K562 (cell line): ENCODE results near the gene TOM1L2. TPM values are rescaled to one million over a fixed set of nuclear protein-coding genes. Genes with fewer than 3 reads are reported as not detected.

Experiments
- ATAC-seq: fragments of 200-7000 bp; cut with Tn5 transposase; 3 replicates; pipeline ENCODE4 v1.9.1; 2020; ENCODE audit warnings: moderate library complexity
- BruUV-seq: library from RNA; stranded (reverse); fragments of 400-500 nt; replicated peaks from 2 replicates; lab custom pipeline; 2021; lab: Mats Ljungman, UMichigan
- CTCF ChIA-PET: fragments of 300-600 bp; formaldehyde crosslinking; extraction: SDS; loops from one replicate; lab custom pipeline; 2021; ENCODE audit warnings: low intra/inter-chr PET ratio; lab: Yijun Ruan, JAX
- POLR2A ChIA-PET: fragments of 300-600, 350-650 bp; sonication (Branson Sonifier 250); formaldehyde crosslinking; extraction: SDS; loops from one replicate; lab custom pipeline; 2021; ENCODE audit warnings: antibody characterized with exemption, inconsistent platforms; lab: Yijun Ruan, JAX
- DNase-seq, 4 experiments: peaks; one replicate each; pipeline versions ENCODE4 v3.0.0 to v3.0.0-alpha.2; 2011 to 2018; ENCODE audit warnings: low spot score in 3 of 4, mixed read lengths in 3 of 4; ENCODE audit errors: extremely low read depth in 1 of 4
- FAIRE-seq: peaks from 2 replicates; lab custom pipeline; 2011; peaks lifted over from hg19 to GRCh38; lab: Jason Lieb, UNC
- H2AFZ ChIP-seq: 2 replicates; pipeline ENCODE4 v1.6.0; 2011; ENCODE audit warnings: low read depth, low read length, control low read depth, inconsistent platforms
- H3K27ac ChIP-seq: fragments of 200-600 bp; 3 replicates; pipeline ENCODE4 v1.8.0; 2011; ENCODE audit warnings: low read depth, mild to moderate bottlenecking, control low read depth, inconsistent platforms, low read length, moderate library complexity, mixed read lengths; ENCODE audit errors: extremely low read depth
- H3K27me3 ChIP-seq, 2 experiments: fragments of 300-600 bp in 1 of 2; 2 replicates in 1 of 2; 3 replicates in 1 of 2; pipeline versions ENCODE4 v1.6.0 to v1.8.0; 2011; ENCODE audit warnings: inconsistent platforms in 2 of 2, low read length in 2 of 2, mild to moderate bottlenecking in 1 of 2, mixed read lengths in 1 of 2, moderate library complexity in 1 of 2; ENCODE audit not compliant: control insufficient read depth in 2 of 2, insufficient read depth in 2 of 2
- H3K36me3 ChIP-seq: fragments of 300-600 bp; 3 replicates; pipeline ENCODE4 v1.8.0; 2011; ENCODE audit warnings: mild to moderate bottlenecking, low read length, inconsistent platforms; ENCODE audit not compliant: control insufficient read depth, insufficient read depth
- H3K4me1 ChIP-seq, 2 experiments: fragments of 200-600 bp in 1 of 2; replicated peaks in 1 of 2; 2 replicates in 1 of 2; 3 replicates in 1 of 2; pipeline versions ENCODE4 v1.5.1 to v1.8.0; 2011; ENCODE audit warnings: inconsistent platforms in 2 of 2, low read length in 2 of 2, mild to moderate bottlenecking in 1 of 2, mixed read lengths in 1 of 2, moderate library complexity in 1 of 2; ENCODE audit not compliant: control insufficient read depth in 2 of 2, insufficient read depth in 2 of 2
- H3K4me2 ChIP-seq: 2 replicates; pipeline ENCODE4 v1.6.1; 2011; ENCODE audit warnings: low read length, control low read depth, inconsistent platforms, mixed read lengths; ENCODE audit not compliant: insufficient read depth
- H3K4me3 ChIP-seq: fragments of 200-600 bp; sonication (generic), shearing (Covaris generic); 2 replicates; pipeline ENCODE4 v1.5.1; 2016; ENCODE audit warnings: control low read depth, inconsistent platforms
- H3K79me2 ChIP-seq: fragments of 200-600 bp; 3 replicates; pipeline ENCODE4 v1.8.0; 2011; ENCODE audit warnings: low read length, inconsistent platforms; ENCODE audit not compliant: control insufficient read depth, insufficient read depth
- H3K9ac ChIP-seq, 2 experiments: 2 replicates each; pipeline versions ENCODE4 v1.6.0 to v1.6.1; 2011; ENCODE audit warnings: low read depth in 2 of 2, low read length in 2 of 2, control low read depth in 1 of 2, inconsistent platforms in 1 of 2, mild to moderate bottlenecking in 1 of 2, mixed read lengths in 1 of 2; ENCODE audit not compliant: insufficient read depth in 1 of 2
- H3K9me1 ChIP-seq: one replicate; pipeline ENCODE4 v1.6.0; 2011; ENCODE audit warnings: inconsistent platforms, mild to moderate bottlenecking, low read length, moderate library complexity; ENCODE audit not compliant: control insufficient read depth, insufficient read depth
- H3K9me3 ChIP-seq: replicated peaks from 2 replicates; pipeline ENCODE4 v1.5.1; 2011; ENCODE audit warnings: low read depth, low read length, inconsistent platforms; ENCODE audit not compliant: control insufficient read depth, insufficient read depth
- H4K20me1 ChIP-seq: replicated peaks from 2 replicates; pipeline ENCODE4 v1.6.1; 2011; ENCODE audit warnings: low read length, inconsistent platforms, mixed read lengths; ENCODE audit not compliant: control insufficient read depth, insufficient read depth
- ATF3 ChIP-seq, 2 experiments: fragments of 450-650 bp in 1 of 2; sonication (generic) in 1 of 2; formaldehyde crosslinking in 1 of 2; IDR thresholded peaks in 1 of 2; conservative IDR thresholded peaks in 1 of 2; 2 replicates each; pipeline versions ENCODE4 v1.6.1 to v1.8.1; 2016 to 2023; ENCODE audit warnings: mild to moderate bottlenecking in 2 of 2, moderate library complexity in 2 of 2, inconsistent platforms in 1 of 2, missing genetic modification reagents in 1 of 2
- CTCF ChIP-seq, 3 experiments: IDR thresholded peaks in 2 of 3; conservative IDR thresholded peaks in 1 of 3; 2 replicates each; pipeline ENCODE4 v1.5.1; 2011 to 2012; ENCODE audit warnings: low read length in 3 of 3, mild to moderate bottlenecking in 3 of 3, control low read depth in 2 of 3, improper control_type of control experiment in 1 of 3, inconsistent platforms in 1 of 3, low read depth in 1 of 3, mixed read lengths in 1 of 3, moderate library complexity in 1 of 3; ENCODE audit not compliant: insufficient read depth in 2 of 3
- E2F3 ChIP-seq: fragments of 250-450 bp; sonication (Bioruptor Pico); IDR thresholded peaks from 2 replicates; pipeline ENCODE4 v1.4.0; 2020; ENCODE audit warnings: mild to moderate bottlenecking
- ESRRA ChIP-seq: fragments of 450-650 bp; IDR thresholded peaks from 2 replicates; pipeline ENCODE4 v1.6.1; 2014; ENCODE audit warnings: low read depth, mild to moderate bottlenecking, moderate library complexity, borderline replicate concordance
- MCM3 ChIP-seq: fragments of 450-650 bp; IDR thresholded peaks from 2 replicates; pipeline ENCODE4 v1.6.1; 2016
- NCOA6 ChIP-seq: fragments of 450-650 bp; IDR thresholded peaks from 2 replicates; pipeline ENCODE4 v1.6.1; 2017; ENCODE audit warnings: mild to moderate bottlenecking
- NEUROD1 ChIP-seq: fragments of 150-350 bp; IDR thresholded peaks from 2 replicates; pipeline ENCODE4 v1.6.1; 2014; ENCODE audit warnings: borderline replicate concordance, low read length, low read depth; ENCODE audit not compliant: partially characterized antibody
- SIX5 ChIP-seq, 2 experiments: IDR thresholded peaks; 2 replicates each; pipeline ENCODE4 v1.6.1; 2011; ENCODE audit warnings: low read length in 2 of 2, borderline replicate concordance in 1 of 2, low read depth in 1 of 2, mild to moderate bottlenecking in 1 of 2, moderate library complexity in 1 of 2; ENCODE audit not compliant: insufficient read depth in 1 of 2
- SMAD2 ChIP-seq: fragments of 150-350 bp; IDR thresholded peaks from 2 replicates; pipeline ENCODE4 v1.6.1; 2014; ENCODE audit warnings: low read depth, mild to moderate bottlenecking, low read length
- ZBTB17 ChIP-seq: fragments of 450-650 bp; formaldehyde crosslinking; IDR thresholded peaks from 2 replicates; pipeline ENCODE4 v1.4.0; 2020; ENCODE audit warnings: mild to moderate bottlenecking
- ZNF395 ChIP-seq: fragments of 200-800 bp; sonication (Bioruptor generic); IDR thresholded peaks from 2 replicates; pipeline ENCODE4 v1.6.1; 2017; ENCODE audit warnings: missing genetic modification characterization, missing compliant biosample characterization
- ZNF785 ChIP-seq: fragments of 250-450 bp; sonication (Bioruptor Pico); IDR thresholded peaks from 2 replicates; pipeline ENCODE4 v1.4.0; 2020; ENCODE audit warnings: mild to moderate bottlenecking
- WGBS: fragments of 100-300 bp; shearing (Covaris generic); methylation state at CpG from one replicate; pipeline ENCODE4 v1.1.6; 2016; ENCODE audit warnings: low coverage, mixed read lengths; ENCODE audit not compliant: insufficient coverage; ENCODE audit errors: missing lambda C conversion rate; 5-methylcytosine and 5-hydroxymethylcytosine counted together
- in situ Hi-C: fragments of 300-500 bp; cut with MboI; formaldehyde crosslinking; loops from 4 replicates; pipeline ENCODE4 v1.15.0; 2018; ENCODE audit warnings: inconsistent platforms, mixed read lengths
- intact Hi-C: fragments of 100-400 bp; cut with micrococcal nuclease; formaldehyde crosslinking; loops from 2 replicates; pipeline ENCODE4 v1.14.2; 2022
- polyA plus RNA-seq, 8 experiments: library from polyadenylated mRNA; depleted of rRNA in 4 of 8; stranded (reverse) in 5 of 8; unstranded in 3 of 8; fragments of >200 nt; fragmentation: Nextera tagmentation in 2 of 8; fragmentation: Illumina TruSeq in 1 of 8; extraction: Ambion mirVana in 2 of 8; extraction: Trizol in 1 of 8; gene quantifications; 2 replicates each; pipeline versions ENCODE4 v1.2.1 to v1.2.3, GENCODE V29; 2011 to 2014; ENCODE audit warnings: inconsistent platforms in 1 of 8, missing spikeins in 1 of 8
- total RNA-seq, 7 experiments: library from RNA; depleted of rRNA in 6 of 7; stranded (reverse); fragments of >200 nt in 6 of 7; fragmentation: Illumina TruSeq in 2 of 7; extraction: Trizol in 2 of 7; gene quantifications; 2 replicates each; pipeline versions ENCODE4 v1.2.1 to v1.2.3, GENCODE V29; 2011 to 2021; ENCODE audit warnings: low replicate concordance in 1 of 7

The TOM1L2 gene
- total and polyA plus RNA-seq, 9 of the 15 experiments (the other 6 are each of a cell fraction or from before 2014, with no cell fraction given) = 0.07 to 6.0 (median 2.5) TPM

- in situ Hi-C loops = no loop called here
- TF ChIP-seq ZNF785 (CRISPR knock-in tag) (no peak), ATF3 (IDR thresholded peaks at IDR 0.05) (no peak), ATF3 (CRISPR knock-in tag; conservative IDR thresholded peaks at IDR 0.05) (no peak), SMAD2 (no peak), MCM3 (no peak), SIX5 (IDR thresholded peaks at IDR 0.05; ENCODE audit: borderline replicate concordance in 1 of 2, insufficient read depth in 1 of 2, low read depth in 1 of 2, low read length in 2 of 2) (no peak), ESRRA (no peak), NEUROD1 (no peak), ZBTB17 (CRISPR knock-in tag) (no peak), ZNF395 (CRISPR knock-in tag) (no peak), E2F3 (CRISPR knock-in tag) (no peak), NCOA6 (no peak), CTCF (IDR thresholded peaks at IDR 0.05 in 2 of 3, conservative IDR thresholded peaks at IDR 0.05 in 1 of 3; ENCODE audit: insufficient read depth in 2 of 3, low read depth in 1 of 3, low read length in 3 of 3) (no peak)
- no peak overlapping the region for H3K9ac ChIP-seq
- ATAC-seq (no peak), FAIRE-seq (no peak), DNase-seq (no peak)
- no peaks in the 10 kb centered on the region for H3K9me1 ChIP-seq
- intact Hi-C loops = no loop called here
- peaks cover 0 to 40% of the 10 kb centered on the region in 2 experiments; a peak in 2 of 5 replicates for H3K4me1 ChIP-seq
- no peaks in the 10 kb centered on the region for H4K20me1 ChIP-seq
- no peaks in the 10 kb centered on the region for H3K9me3 ChIP-seq
- WGBS = 91% methylated on average over 16 of the region's 30 CpGs
- no peaks in the 10 kb centered on the region for H3K79me2 ChIP-seq
- ChIA-PET POLR2A (no interaction called here), CTCF (no interaction called here)
- no peak overlapping the region for H3K4me2 ChIP-seq
- H2AFZ ChIP-seq = no peak overlapping the region
- peaks cover 20% of the 10 kb centered on the region; the same call in 2 of the 3 replicates for H3K36me3 ChIP-seq
- no peak overlapping the region for H3K4me3 ChIP-seq
- BruUV-seq = no TSS peak
- no peak overlapping the region for H3K27ac ChIP-seq
- no peaks in the 10 kb centered on the region for H3K27me3 ChIP-seq
Observed at GRCh38 chr17:17797119-17797809, 174.9 kb downstream of the TOM1L2 start.
